Stimulated activated naive CD8-positive, alpha-beta T cell treated with anti-CD3 and anti-CD28 coated beads, Interleukin-15, amount 100 ng/mL, for 72 hours (primary cell): ENCODE measurements around the gene MUC2.
A peak's percentile ranks its signal among the peaks of the same experiment; 100 is the strongest.
"Not testable (repeated sequence)": the region's sequence is repeated elsewhere in the genome, so short reads cannot be mapped to it uniquely, and the experiment has no call there.

Experiments used
- ATAC-seq: fragments of 150-1000 bp; cut with Tn5 transposase; 2 replicates; pipeline ENCODE4 v1.10.0; 2021; ENCODE audit warnings: mild to moderate bottlenecking, moderate library complexity
- DNase-seq, 2 donors: peaks; one replicate each; pipeline ENCODE4 v3.0.0; 2021 to 2022
- H3K27ac Mint-ChIP-seq, 2 donors: one replicate each; pipeline ENCODE4 v1.8.0; 2022; ENCODE audit warnings: mild to moderate bottlenecking in 2 of 2, mixed read lengths in 2 of 2, moderate library complexity in 2 of 2
- H3K27me3 Mint-ChIP-seq: one replicate; pipeline ENCODE4 v1.8.0; 2022; ENCODE audit warnings: mixed read lengths
- H3K4me1 Mint-ChIP-seq: one replicate; pipeline ENCODE4 v1.8.0; 2022; ENCODE audit warnings: mild to moderate bottlenecking, mixed read lengths
- H3K4me3 Mint-ChIP-seq, 2 donors: one replicate each; pipeline ENCODE4 v1.8.0; 2022; ENCODE audit warnings: mild to moderate bottlenecking in 2 of 2, mixed read lengths in 2 of 2, moderate library complexity in 1 of 2
- H3K9me3 Mint-ChIP-seq, 2 donors: one replicate each; pipeline ENCODE4 v1.8.0; 2022; ENCODE audit warnings: mixed read lengths in 2 of 2

MUC2 gene

GRCh38 chr11:1108246-1108900 lies 33.7 kb downstream of the MUC2 start:
- H3K4me3 Mint-ChIP-seq, result no peak overlapping the region
- DNase-seq, result no peak
- H3K27ac Mint-ChIP-seq, result peak overlapping the region in 1 of 2 donors; percentile 34
- no peaks in the 10 kb centered on the region for H3K27me3 Mint-ChIP-seq
- no peaks in the 10 kb centered on the region for H3K9me3 Mint-ChIP-seq
- no peaks in the 10 kb centered on the region for H3K4me1 Mint-ChIP-seq
- ATAC-seq, result no peak

GRCh38 chr11:1109101-1109917 lies 34.6 kb downstream of the MUC2 start:
- Mint-ChIP-seq H3K9me3 (no peaks in the 10 kb centered on the region), H3K27me3 (no peaks in the 10 kb centered on the region), H3K4me3 (no peak overlapping the region), H3K4me1 (peaks cover under 1% of the 10 kb centered on the region), H3K27ac (no peak overlapping the region)
- ATAC-seq (no peak), DNase-seq (no peak)

GRCh38 chr11:1109918-1110705 lies 35.4 kb downstream of the MUC2 start:
- H3K27ac Mint-ChIP-seq, result no peak overlapping the region
- H3K27me3 Mint-ChIP-seq, result no peaks in the 10 kb centered on the region
- H3K4me1 Mint-ChIP-seq, result peaks cover 8% of the 10 kb centered on the region
- H3K9me3 Mint-ChIP-seq, result no peaks in the 10 kb centered on the region
- ATAC-seq (no peak), DNase-seq (no peak)
- H3K4me3 Mint-ChIP-seq, result no peak overlapping the region

GRCh38 chr11:1111545-1112212 lies 37.0 kb downstream of the MUC2 start:
- Mint-ChIP-seq H3K27ac (no peak overlapping the region), H3K27me3 (no peaks in the 10 kb centered on the region), H3K9me3 (no peaks in the 10 kb centered on the region), H3K4me1 (peaks cover 8% of the 10 kb centered on the region), H3K4me3 (no peak overlapping the region)
- ATAC-seq, result no peak
- DNase-seq, result no peak

- Mint-ChIP-seq H3K27me3 (no peaks in the 10 kb centered on the region), H3K27ac (no peak overlapping the region), H3K4me1 (peaks cover 8% of the 10 kb centered on the region), H3K9me3 (no peaks in the 10 kb centered on the region), H3K4me3 (no peak overlapping the region)
- DNase-seq (no peak), ATAC-seq (no peak)
Observed at GRCh38 chr11:1112351-1113191, 37.9 kb downstream of the MUC2 start.

- H3K4me3 Mint-ChIP-seq, result no peak overlapping the region
Observed at GRCh38 chr11:1113405-1114201, 38.9 kb downstream of the MUC2 start.

GRCh38 chr11:1115292-1115691 lies 40.6 kb downstream of the MUC2 start:
- DNase-seq, H3K4me1 Mint-ChIP-seq, H3K4me3 Mint-ChIP-seq, ATAC-seq, H3K27me3 Mint-ChIP-seq, H3K9me3 Mint-ChIP-seq, H3K27ac Mint-ChIP-seq: not testable (repeated sequence)

More at GRCh38 chr11:1113405-1114201, 38.9 kb downstream of the MUC2 start:
- H3K9me3 Mint-ChIP-seq, result no peaks in the 10 kb centered on the region
- no peak overlapping the region for H3K27ac Mint-ChIP-seq
- ATAC-seq (no peak), DNase-seq (no peak)
- peaks cover 8% of the 10 kb centered on the region for H3K4me1 Mint-ChIP-seq
- H3K27me3 Mint-ChIP-seq, result no peaks in the 10 kb centered on the region

GRCh38 chr11:1116104-1116503 lies 41.4 kb downstream of the MUC2 start:
- H3K27ac Mint-ChIP-seq, result no peak overlapping the region
- DNase-seq, result no peak
- H3K27me3 Mint-ChIP-seq, result no peaks in the 10 kb centered on the region
- peaks cover 8% of the 10 kb centered on the region for H3K4me1 Mint-ChIP-seq
- H3K9me3 Mint-ChIP-seq, result no peaks in the 10 kb centered on the region
- H3K4me3 Mint-ChIP-seq, result no peak overlapping the region
- ATAC-seq, result no peak

GRCh38 chr11:1116666-1117390 lies 42.2 kb downstream of the MUC2 start:
- ATAC-seq (no peak), DNase-seq (no peak)
- peaks cover 8% of the 10 kb centered on the region for H3K4me1 Mint-ChIP-seq
- no peak overlapping the region for H3K4me3 Mint-ChIP-seq
- no peaks in the 10 kb centered on the region for H3K27me3 Mint-ChIP-seq
- no peak overlapping the region for H3K27ac Mint-ChIP-seq
- no peaks in the 10 kb centered on the region for H3K9me3 Mint-ChIP-seq

- Mint-ChIP-seq H3K4me1 (peaks cover 8% of the 10 kb centered on the region), H3K27me3 (no peaks in the 10 kb centered on the region), H3K4me3 (no peak overlapping the region), H3K27ac (peak overlapping the region in 1 of 2 donors; percentile 82), H3K9me3 (no peaks in the 10 kb centered on the region)
- no peak for DNase-seq
- no peak for ATAC-seq
Observed at GRCh38 chr11:1117992-1118391, 43.3 kb downstream of the MUC2 start.

- ATAC-seq, result no peak
- Mint-ChIP-seq H3K4me1 (peaks cover 8% of the 10 kb centered on the region), H3K27ac (no peak overlapping the region), H3K27me3 (peaks cover under 1% of the 10 kb centered on the region), H3K4me3 (no peak overlapping the region), H3K9me3 (peaks cover under 1 to 1% of the 10 kb centered on the region in 2 donors)
- no peak for DNase-seq
Observed at GRCh38 chr11:1118755-1119603, 44.3 kb downstream of the MUC2 start.

GRCh38 chr11:1119604-1120146 lies 45.0 kb downstream of the MUC2 start:
- no peak overlapping the region for H3K27ac Mint-ChIP-seq
- DNase-seq, result no peak
- H3K4me3 Mint-ChIP-seq, result no peak overlapping the region

More at GRCh38 chr11:1119604-1120146, 45.0 kb downstream of the MUC2 start:
- Mint-ChIP-seq H3K4me1 (peaks cover 3% of the 10 kb centered on the region), H3K9me3 (peaks cover 7 to 8% of the 10 kb centered on the region in 2 donors), H3K27me3 (peaks cover 8% of the 10 kb centered on the region)
- no peak for ATAC-seq
